ENCODE data around the gene KRT20.

The KRT20 gene

GRCh38 chr17:40849723-40850122 is 35.3 kb downstream of the KRT20 start:
- DNase-seq, result no peak

GRCh38 chr17:40848583-40849235 is 36.3 kb downstream of the KRT20 start:
- no peak for DNase-seq

GRCh38 chr17:40846515-40847144 is 38.4 kb downstream of the KRT20 start:
- no peak for DNase-seq

GRCh38 chr17:40844671-40845107 is 40.4 kb downstream of the KRT20 start:
- no peak for DNase-seq

GRCh38 chr17:40843242-40843641 is 41.8 kb downstream of the KRT20 start:
- DNase-seq, result no peak

- DNase-seq, result no peak
These were observed 43.8 kb downstream of the KRT20 start for GRCh38 chr17:40841246-40841645.

GRCh38 chr17:40839194-40839593 is 45.8 kb downstream of the KRT20 start:
- no peak for DNase-seq

GRCh38 chr17:40836020-40836419 is 49.0 kb downstream of the KRT20 start:
- DNase-seq, result no peak

GRCh38 chr17:40833882-40834281 is 51.2 kb downstream of the KRT20 start:
- no peak for DNase-seq

- no peak for DNase-seq
These were observed 52.2 kb downstream of the KRT20 start for GRCh38 chr17:40832840-40833239.

- no peak for DNase-seq
These were observed 54.8 kb downstream of the KRT20 start for GRCh38 chr17:40830085-40830776.

- no peak for DNase-seq
These were observed 56.5 kb downstream of the KRT20 start for GRCh38 chr17:40828454-40829044.

- peak; percentile 48 for DNase-seq
These were observed 57.1 kb downstream of the KRT20 start for GRCh38 chr17:40827746-40828453.

Measured in T1000 (cell line).